ENCODE results near the gene ZNF444. TPM values are rescaled to one million over a fixed set of nuclear protein-coding genes. Genes with fewer than 3 reads are reported as not detected.
"Not testable (repeated sequence)": the region's sequence is repeated elsewhere in the genome, so short reads cannot be mapped to it uniquely, and the experiment has no call there.

Gene ZNF444
- polyA plus RNA-seq, 1 experiment: 9.9 TPM

GRCh38 chr19:56096665-56097064 is 44.4 kb upstream of the ZNF444 start:
- CTCF ChIA-PET: interaction anchor here (1.7 kb wide), 1 partner anchor 157 kb away, joined by 5 read pairs; no protein-coding TSS in a partner anchor
- no peak for TF ChIP-seq CTCF (IDR thresholded peaks at IDR 0.05; ENCODE audit: low read depth, low read length)
- Histone ChIP-seq H3K9me3 (ENCODE audit: control insufficient read depth, insufficient read depth, low read length) (peaks cover 41% of the 10 kb centered on the region), H3K27me3 (ENCODE audit: control insufficient read depth, insufficient read depth, low read length) (no peaks in the 10 kb centered on the region), H3K4me3 (ENCODE audit: low read depth, low read length) (no peak overlapping the region), H3K27ac (ENCODE audit: low read depth, low read length) (no peak overlapping the region)
- DNase-seq (ENCODE audit: low read depth, low spot score): no peak
- POLR2A ChIA-PET: no interaction called here

GRCh38 chr19:56097306-56097705 is 43.8 kb upstream of the ZNF444 start:
- no peak overlapping the region for H3K27ac ChIP-seq (ENCODE audit: low read depth, low read length)
- ChIA-PET CTCF (no interaction called here), POLR2A (no interaction called here)
- no peak overlapping the region for H3K4me3 ChIP-seq (ENCODE audit: low read depth, low read length)
- no peak for TF ChIP-seq CTCF (IDR thresholded peaks at IDR 0.05; ENCODE audit: low read depth, low read length)
- no peak for DNase-seq (ENCODE audit: low read depth, low spot score)
- no peaks in the 10 kb centered on the region for H3K27me3 ChIP-seq (ENCODE audit: control insufficient read depth, insufficient read depth, low read length)
- peaks cover 38% of the 10 kb centered on the region for H3K9me3 ChIP-seq (ENCODE audit: control insufficient read depth, insufficient read depth, low read length)

GRCh38 chr19:56097776-56098175 is 43.3 kb upstream of the ZNF444 start:
- ChIA-PET POLR2A (no interaction called here), CTCF (no interaction called here)
- no peak for TF ChIP-seq CTCF (IDR thresholded peaks at IDR 0.05; ENCODE audit: low read depth, low read length)
- H3K27me3 ChIP-seq (ENCODE audit: control insufficient read depth, insufficient read depth, low read length): no peaks in the 10 kb centered on the region
- no peak overlapping the region for H3K27ac ChIP-seq (ENCODE audit: low read depth, low read length)
- no peak for DNase-seq (ENCODE audit: low read depth, low spot score)
- H3K9me3 ChIP-seq (ENCODE audit: control insufficient read depth, insufficient read depth, low read length): peaks cover 36% of the 10 kb centered on the region
- H3K4me3 ChIP-seq (ENCODE audit: low read depth, low read length): no peak overlapping the region

- POLR2A ChIA-PET; H3K27me3 ChIP-seq (ENCODE audit: control insufficient read depth, insufficient read depth, low read length); CTCF ChIA-PET; DNase-seq (ENCODE audit: low read depth, low spot score); H3K4me3 ChIP-seq (ENCODE audit: low read depth, low read length); H3K27ac ChIP-seq (ENCODE audit: low read depth, low read length): not testable (repeated sequence)
- H3K9me3 ChIP-seq (ENCODE audit: control insufficient read depth, insufficient read depth, low read length): peaks cover 32% of the 10 kb centered on the region
These were observed 42.9 kb upstream of the ZNF444 start for GRCh38 chr19:56098237-56098636.

- ChIA-PET CTCF (interaction anchor here (0.5 kb wide), 1 partner anchor 446 kb away, joined by 4 read pairs; no protein-coding TSS in a partner anchor), POLR2A (no interaction called here)
- H3K9me3 ChIP-seq (ENCODE audit: control insufficient read depth, insufficient read depth, low read length): peaks cover 28% of the 10 kb centered on the region
- no peak overlapping the region for H3K4me3 ChIP-seq (ENCODE audit: low read depth, low read length)
- no peak overlapping the region for H3K27ac ChIP-seq (ENCODE audit: low read depth, low read length)
- DNase-seq (ENCODE audit: low read depth, low spot score): no peak
- H3K27me3 ChIP-seq (ENCODE audit: control insufficient read depth, insufficient read depth, low read length): no peaks in the 10 kb centered on the region
- no peak for TF ChIP-seq CTCF (IDR thresholded peaks at IDR 0.05; ENCODE audit: low read depth, low read length)
These were observed 42.1 kb upstream of the ZNF444 start for GRCh38 chr19:56098731-56099568.
